ENCODE measurements around the gene PTOV1.
A peak's percentile ranks its signal among the peaks of the same experiment; 100 is the strongest.

PTOV1 gene

GRCh38 chr19:49857061-49857837 lies 6.3 kb downstream of the PTOV1 start:
- H3K27ac ChIP-seq: peak overlapping the region; percentile 33
- TF ChIP-seq CTCF (conservative IDR thresholded peaks at IDR 0.05): no peak

GRCh38 chr19:49857838-49858087 lies 6.8 kb downstream of the PTOV1 start:
- TF ChIP-seq CTCF (conservative IDR thresholded peaks at IDR 0.05): no peak
- peak overlapping the region; percentile 33 for H3K27ac ChIP-seq

GRCh38 chr19:49858088-49858985 lies 7.4 kb downstream of the PTOV1 start:
- TF ChIP-seq CTCF (conservative IDR thresholded peaks at IDR 0.05): no peak
- H3K27ac ChIP-seq: peak overlapping the region; percentile 33; the same call in 1 of the 2 replicates

- no peak for TF ChIP-seq CTCF (conservative IDR thresholded peaks at IDR 0.05)
- H3K27ac ChIP-seq: peak overlapping the region; percentile 23; the same call in 1 of the 2 replicates
These were observed 8.8 kb downstream of the PTOV1 start for GRCh38 chr19:49859682-49860335.

- no peak for TF ChIP-seq CTCF (conservative IDR thresholded peaks at IDR 0.05)
- peak overlapping the region; percentile 23 for H3K27ac ChIP-seq
These were observed 9.6 kb downstream of the PTOV1 start for GRCh38 chr19:49860336-49861102.

- peak overlapping the region; percentile 23 for H3K27ac ChIP-seq
- TF ChIP-seq CTCF (conservative IDR thresholded peaks at IDR 0.05): no peak
These were observed 10.1 kb downstream of the PTOV1 start for GRCh38 chr19:49861107-49861506.
